CMK (cell line): Measurements from ENCODE around the gene KLHDC10.
"Not testable (repeated sequence)": the region's sequence is repeated elsewhere in the genome, so short reads cannot be mapped to it uniquely, and the experiment has no call there.

ENCODE experiments used
- DNase-seq: peaks from one replicate; pipeline ENCODE4 v3.0.0-alpha.2; 2010; ENCODE audit warnings: low read depth

The KLHDC10 gene

GRCh38 chr7:130118294-130118693 is 48.0 kb downstream of the KLHDC10 start:
- no peak for DNase-seq

DNA sequence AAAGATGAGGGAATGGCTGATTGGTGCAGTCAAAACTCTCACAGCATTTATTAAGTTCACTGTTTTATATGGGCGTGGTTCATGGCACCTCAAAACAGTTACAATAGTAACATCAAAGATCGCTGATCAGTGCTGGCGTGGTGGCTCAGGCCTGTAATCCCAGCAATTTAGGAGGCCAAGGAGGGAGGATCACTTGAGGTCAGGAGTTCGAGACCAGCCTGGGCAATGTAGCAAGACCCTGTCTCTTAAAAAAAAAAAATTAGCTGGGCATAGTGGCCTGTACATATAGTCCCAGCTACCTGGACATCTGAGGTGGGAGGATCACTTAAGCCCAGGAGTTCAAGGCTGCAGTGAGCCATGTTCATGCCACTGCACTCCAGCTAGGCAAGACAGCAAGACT is 48.5 kb downstream of the KLHDC10 start:
- DNase-seq: no peak

- DNase-seq: no peak
Measured at GRCh38 chr7:130123501-130123900, 53.2 kb downstream of the KLHDC10 start.

- no peak for DNase-seq
Measured at GRCh38 chr7:130124711-130125110, 54.4 kb downstream of the KLHDC10 start.

- not testable (repeated sequence) for DNase-seq
Measured at GRCh38 chr7:130126840-130127239, 56.5 kb downstream of the KLHDC10 start.

DNA sequence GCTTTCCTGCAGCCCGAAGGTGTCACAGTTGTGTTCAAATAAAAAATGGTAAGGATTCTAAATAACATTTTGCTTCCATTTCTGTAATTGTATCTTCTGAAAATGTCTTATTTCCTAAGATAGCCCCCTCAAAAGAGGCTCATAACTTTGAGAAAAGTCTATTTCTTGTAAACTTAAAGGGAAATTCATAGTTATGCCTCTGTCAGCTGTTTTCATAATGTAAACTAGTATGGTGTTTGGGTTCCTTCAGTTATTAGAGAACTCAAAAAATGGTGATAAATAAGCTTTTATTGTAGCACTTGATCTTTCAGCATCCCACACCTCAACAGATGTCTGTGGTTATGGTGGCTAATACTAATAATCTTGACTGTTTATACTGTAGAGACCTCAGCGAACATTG is 57.1 kb downstream of the KLHDC10 start:
- no peak for DNase-seq

GRCh38 chr7:130127821-130128317 is 57.5 kb downstream of the KLHDC10 start:
- DNase-seq: no peak

DNA sequence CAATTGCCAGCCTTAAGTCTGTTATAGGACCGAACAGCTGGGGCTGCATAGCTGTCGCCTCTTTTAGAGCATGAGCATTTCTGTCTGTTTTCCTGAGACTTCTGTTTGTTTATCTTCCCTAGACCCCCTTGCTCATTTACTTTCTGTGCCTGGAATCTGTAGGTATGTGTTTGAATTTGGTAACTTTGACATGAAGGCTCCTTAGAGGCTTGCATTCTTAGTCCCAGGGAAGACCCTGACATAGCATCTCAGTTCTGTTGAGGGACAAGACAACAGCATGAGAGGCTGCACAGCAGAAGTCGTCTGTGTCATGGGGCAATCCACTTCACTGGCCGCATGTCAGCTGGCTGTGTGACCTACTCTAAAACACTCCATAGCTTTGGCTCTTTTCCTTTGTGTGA is 58.7 kb downstream of the KLHDC10 start:
- DNase-seq: no peak

GRCh38 chr7:130131191-130131834 is 61.0 kb downstream of the KLHDC10 start:
- DNase-seq: no peak

DNA sequence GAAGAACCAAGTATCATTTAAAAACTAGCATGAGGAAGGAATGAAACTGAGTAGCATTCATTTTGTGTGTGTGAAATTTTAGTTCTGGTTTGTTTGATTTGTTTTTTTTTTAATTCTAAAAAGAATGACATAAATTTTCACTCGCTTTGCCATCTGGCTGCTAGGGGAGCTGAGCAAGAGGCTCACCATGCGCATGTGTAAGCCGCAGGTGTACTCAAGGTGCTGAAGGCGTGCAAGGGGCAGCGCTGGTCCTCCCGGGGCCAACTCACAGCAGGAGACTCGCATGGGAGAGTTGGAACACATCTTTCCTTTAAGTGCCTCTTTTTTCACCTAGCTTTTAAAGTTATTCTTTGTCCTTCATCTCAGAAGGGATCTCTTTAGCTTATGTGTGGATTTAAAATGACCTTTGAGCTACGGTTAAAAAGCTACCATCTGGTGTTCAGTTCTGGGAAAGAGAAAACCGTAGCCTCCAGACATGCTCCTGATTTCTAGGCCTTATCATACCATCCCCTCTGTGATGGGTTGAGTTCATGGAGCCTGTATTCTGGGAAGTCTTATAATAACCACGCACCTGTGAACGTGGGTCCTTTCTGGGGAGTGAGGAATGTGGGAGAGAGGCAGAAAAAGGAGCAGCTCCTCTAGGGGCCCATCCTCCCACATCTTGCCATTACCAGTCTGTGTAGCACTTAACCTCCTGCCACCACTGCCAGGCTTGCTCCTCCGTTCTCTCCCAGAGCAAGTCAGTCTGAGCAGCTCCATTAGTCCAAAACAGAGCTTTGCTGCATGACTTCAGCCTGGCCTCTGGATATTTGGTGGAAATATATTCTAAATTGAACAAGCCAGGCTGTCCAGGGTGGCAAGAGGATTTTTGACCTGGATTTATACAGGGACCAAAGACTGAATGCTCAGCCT is 61.9 kb downstream of the KLHDC10 start:
- no peak for DNase-seq

- no peak for DNase-seq
Measured at GRCh38 chr7:130133029-130133782, 62.9 kb downstream of the KLHDC10 start.

DNA sequence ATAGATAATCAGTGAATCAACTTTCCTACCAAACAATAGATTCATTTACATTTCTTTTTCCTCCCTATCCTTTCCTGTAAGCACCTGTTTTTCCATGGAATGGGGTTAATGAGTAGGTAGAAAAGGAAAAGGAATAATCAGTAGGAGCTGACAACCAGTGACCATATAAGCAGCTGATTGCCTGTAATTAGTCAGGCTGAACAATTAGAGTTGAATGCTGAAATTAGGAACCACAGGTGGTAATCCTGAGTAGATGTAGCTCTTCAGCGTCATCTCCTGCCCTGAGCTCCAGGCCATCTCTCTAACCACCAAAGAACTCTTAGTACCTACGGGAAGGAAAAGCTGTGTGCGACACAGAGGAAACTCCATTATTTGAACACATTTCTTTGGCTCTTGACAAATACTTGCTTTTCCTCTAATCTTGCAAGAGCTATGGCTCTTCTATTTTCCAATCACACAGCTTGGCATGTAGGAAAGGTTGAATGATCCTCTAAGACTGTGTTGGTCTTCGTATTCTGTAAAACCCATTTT is 63.8 kb downstream of the KLHDC10 start:
- DNase-seq: no peak

GRCh38 chr7:130134726-130135125 is 64.4 kb downstream of the KLHDC10 start:
- DNase-seq: no peak

- no peak for DNase-seq
Measured at GRCh38 chr7:130135208-130136205, 65.2 kb downstream of the KLHDC10 start.

DNA sequence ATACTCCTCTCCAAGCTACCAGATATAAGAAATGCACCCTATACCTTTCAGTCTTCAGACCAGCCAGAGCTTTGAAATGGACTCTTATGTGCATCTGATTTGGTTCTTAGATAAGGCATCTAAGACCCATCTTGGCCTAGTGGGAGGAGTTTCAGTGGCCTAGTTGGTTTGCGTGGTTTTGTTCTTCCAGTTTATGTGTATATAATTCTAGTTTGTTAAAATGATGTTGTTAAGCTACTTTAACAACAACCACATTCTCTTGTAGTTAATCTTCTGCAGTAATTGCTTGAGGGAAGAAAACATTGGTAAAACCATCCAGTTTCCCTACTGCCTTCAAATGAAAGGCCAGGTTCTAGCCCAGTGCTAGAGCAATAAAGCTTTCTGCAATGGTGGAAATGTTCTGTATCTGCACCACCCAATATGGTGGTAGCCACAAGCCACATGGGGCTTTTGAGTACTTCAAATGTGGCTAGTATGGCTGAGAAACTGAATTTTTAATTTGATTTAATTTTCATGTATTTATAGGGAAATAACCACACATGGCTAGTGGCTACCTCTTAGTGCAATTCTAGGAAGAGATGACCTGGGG is 66.3 kb downstream of the KLHDC10 start:
- DNase-seq: no peak

GRCh38 chr7:130137207-130137606 is 66.9 kb downstream of the KLHDC10 start:
- DNase-seq: no peak

DNA sequence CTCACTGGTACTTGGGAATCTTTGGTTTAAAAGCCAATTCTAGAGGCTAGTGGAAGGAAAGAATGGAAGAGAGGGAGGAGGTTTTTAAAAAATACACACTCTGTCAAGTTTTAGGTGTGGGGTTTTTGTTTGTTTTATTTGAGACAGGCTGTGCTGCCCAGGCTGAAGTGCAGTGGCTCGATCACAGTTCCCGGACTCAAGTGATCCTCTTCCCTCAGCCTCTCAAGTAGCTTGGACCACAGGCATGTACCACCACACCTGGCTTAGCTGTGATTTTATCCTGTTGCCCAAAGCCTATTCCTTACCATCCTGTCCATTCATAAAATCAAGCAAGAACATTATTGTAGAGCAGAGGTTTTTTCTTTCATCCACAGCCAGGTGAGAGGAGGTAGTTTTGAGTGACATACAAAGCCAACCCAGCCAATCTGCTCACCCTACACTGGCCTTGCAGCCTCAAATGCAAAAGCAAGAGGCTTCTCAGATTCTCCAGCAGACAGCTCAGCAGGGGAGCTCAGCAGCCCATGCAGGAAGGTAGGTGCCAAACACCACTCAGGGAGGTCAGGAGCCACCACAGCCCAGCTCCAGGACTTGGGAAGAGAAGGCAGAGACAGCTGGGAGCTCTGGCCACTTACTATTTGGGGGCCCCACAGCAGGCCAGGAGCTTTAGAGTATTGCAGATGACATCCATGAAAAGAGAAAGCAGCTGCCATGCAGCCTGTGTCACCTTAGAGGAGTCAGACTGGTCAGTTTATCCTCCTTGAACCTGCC is 69.0 kb downstream of the KLHDC10 start:
- DNase-seq: no peak

DNA sequence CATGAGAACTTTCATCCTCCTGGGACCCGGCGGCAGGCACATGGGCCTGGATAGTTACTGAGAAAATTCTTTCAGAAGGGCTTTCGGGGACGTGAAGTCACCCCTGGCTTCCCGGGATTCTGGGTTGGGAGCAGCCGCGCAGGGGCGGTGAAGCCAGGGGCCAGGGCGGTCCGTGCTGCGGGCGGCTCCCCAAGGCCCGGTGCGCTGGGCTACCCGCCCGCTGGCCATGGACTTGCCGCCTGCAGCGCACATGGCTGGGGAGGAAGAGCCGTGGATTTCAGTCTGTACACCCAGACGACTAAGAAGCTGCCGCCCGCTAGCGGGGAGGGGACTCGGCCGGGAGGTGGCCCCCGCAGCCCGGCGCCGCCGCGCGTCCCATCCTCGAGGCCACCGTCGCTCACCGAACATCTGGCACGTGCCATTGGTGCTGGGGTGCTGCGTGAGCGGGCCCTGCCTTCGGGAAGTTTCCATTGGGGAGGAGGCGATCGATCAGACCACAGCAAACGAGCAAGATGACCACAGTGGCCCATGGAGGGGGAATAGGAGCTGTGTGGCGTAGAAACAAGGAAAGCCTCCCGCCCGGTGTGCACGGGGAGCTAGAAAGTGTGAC is 70.3 kb downstream of the KLHDC10 start:
- no peak for DNase-seq

DNA sequence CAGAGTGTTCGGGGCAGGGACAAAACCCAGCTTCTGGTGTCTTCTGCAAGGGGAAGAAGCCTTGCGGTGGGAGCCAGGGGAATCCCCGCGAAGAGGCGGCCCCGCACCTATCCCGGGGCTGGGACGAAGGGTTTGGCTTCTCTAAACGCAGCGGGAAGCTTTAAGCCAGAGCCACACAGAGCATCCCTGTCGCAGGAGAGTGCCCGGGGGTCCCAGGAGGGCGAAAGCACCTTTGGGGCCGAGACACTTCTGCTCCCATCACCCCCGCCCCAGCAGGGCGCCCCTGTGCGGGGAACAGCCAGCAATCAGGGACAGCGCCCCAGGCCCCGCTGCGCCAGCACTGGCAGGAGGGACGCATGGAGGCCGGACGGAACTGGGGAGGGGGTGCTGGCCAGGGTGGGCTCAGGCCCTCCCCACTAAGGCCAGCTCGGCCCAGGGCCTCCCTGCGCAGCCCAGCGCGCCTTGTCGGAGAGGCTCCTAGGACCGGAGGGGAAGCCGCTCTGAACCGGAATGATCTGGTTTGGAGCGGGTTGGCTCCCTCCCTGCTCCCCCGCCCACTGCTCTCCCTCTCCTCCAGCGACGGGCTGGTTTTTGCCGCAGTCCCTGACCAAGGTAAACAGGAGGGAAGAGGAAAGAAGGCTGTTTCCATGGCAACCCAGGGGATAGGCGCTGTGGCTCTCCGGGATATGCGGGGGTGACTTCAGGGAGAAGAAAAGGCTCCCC is 71.0 kb downstream of the KLHDC10 start:
- DNase-seq: no peak
